IPS-20b (cell line): ENCODE data around the gene DRC3.

Experiments used
- H3K27ac ChIP-seq: one replicate; pipeline ENCODE4 v1.5.1; 2013; ENCODE audit warnings: low read length
- H3K27me3 ChIP-seq: 2 replicates; pipeline ENCODE4 v1.6.1; 2013; ENCODE audit warnings: mild to moderate bottlenecking, low read length, inconsistent platforms; ENCODE audit not compliant: insufficient read depth
- H3K36me3 ChIP-seq: 2 replicates; pipeline ENCODE4 v1.6.1; 2013; ENCODE audit warnings: low read depth, mild to moderate bottlenecking, inconsistent platforms, low read length, moderate library complexity; ENCODE audit not compliant: insufficient read depth
- H3K4me1 ChIP-seq: 2 replicates; pipeline ENCODE4 v1.6.1; 2013; ENCODE audit warnings: mild to moderate bottlenecking, control low read depth, inconsistent platforms, low read length, moderate library complexity; ENCODE audit not compliant: insufficient read depth
- H3K4me3 ChIP-seq: 2 replicates; pipeline ENCODE4 v1.5.1; 2013; ENCODE audit warnings: mild to moderate bottlenecking, low read length, inconsistent platforms
- H3K9ac ChIP-seq: 2 replicates; pipeline ENCODE4 v1.6.1; 2013; ENCODE audit warnings: low read depth, mild to moderate bottlenecking, inconsistent platforms, low read length, moderate library complexity
- H3K9me3 ChIP-seq: 2 replicates; pipeline ENCODE4 v1.6.1; 2013; ENCODE audit warnings: mild to moderate bottlenecking, low read depth, low read length, inconsistent platforms; ENCODE audit not compliant: insufficient read depth

Gene DRC3

GRCh38 chr17:18015593-18015992, 42.9 kb downstream of the DRC3 start:
- no peaks in the 10 kb centered on the region for H3K4me1 ChIP-seq
- peaks cover 4% of the 10 kb centered on the region; the same call in 1 of the 2 replicates for H3K36me3 ChIP-seq
- H3K4me3 ChIP-seq: no peak overlapping the region
- no peaks in the 10 kb centered on the region for H3K9me3 ChIP-seq
- H3K27me3 ChIP-seq: no peaks in the 10 kb centered on the region
- H3K27ac ChIP-seq: no peak overlapping the region
- no peak overlapping the region for H3K9ac ChIP-seq

DNA sequence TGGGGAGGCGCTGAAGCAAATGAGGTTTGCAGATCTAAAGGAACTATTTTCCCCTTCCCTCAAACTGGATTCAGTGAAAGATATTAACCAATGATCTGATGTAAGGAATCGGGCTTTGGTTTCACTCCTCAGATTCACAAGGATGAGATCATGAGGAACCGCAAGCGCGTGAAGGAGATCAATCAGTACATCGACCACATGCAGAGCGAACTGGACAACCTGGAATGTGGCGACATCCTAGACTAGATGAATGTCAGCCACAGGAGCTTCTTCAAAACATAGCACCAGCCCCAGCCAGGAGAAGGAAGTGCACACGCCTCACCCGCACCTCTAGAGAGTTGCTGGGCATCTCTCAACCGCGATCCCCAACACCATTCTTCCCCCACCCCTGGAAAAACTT, 43.8 kb downstream of the DRC3 start:
- H3K4me1 ChIP-seq: no peaks in the 10 kb centered on the region
- H3K27me3 ChIP-seq: no peaks in the 10 kb centered on the region
- no peak overlapping the region for H3K9ac ChIP-seq
- H3K36me3 ChIP-seq: peaks cover 4% of the 10 kb centered on the region; the same call in 1 of the 2 replicates
- no peaks in the 10 kb centered on the region for H3K9me3 ChIP-seq
- no peak overlapping the region for H3K27ac ChIP-seq
- no peak overlapping the region for H3K4me3 ChIP-seq

GRCh38 chr17:18017958-18018357, 45.3 kb downstream of the DRC3 start:
- H3K4me1 ChIP-seq: no peaks in the 10 kb centered on the region
- no peaks in the 10 kb centered on the region for H3K9me3 ChIP-seq
- no peaks in the 10 kb centered on the region for H3K27me3 ChIP-seq
- peaks cover 4% of the 10 kb centered on the region; the same call in 1 of the 2 replicates for H3K36me3 ChIP-seq
- no peak overlapping the region for H3K27ac ChIP-seq
- no peak overlapping the region for H3K9ac ChIP-seq
- H3K4me3 ChIP-seq: no peak overlapping the region

DNA sequence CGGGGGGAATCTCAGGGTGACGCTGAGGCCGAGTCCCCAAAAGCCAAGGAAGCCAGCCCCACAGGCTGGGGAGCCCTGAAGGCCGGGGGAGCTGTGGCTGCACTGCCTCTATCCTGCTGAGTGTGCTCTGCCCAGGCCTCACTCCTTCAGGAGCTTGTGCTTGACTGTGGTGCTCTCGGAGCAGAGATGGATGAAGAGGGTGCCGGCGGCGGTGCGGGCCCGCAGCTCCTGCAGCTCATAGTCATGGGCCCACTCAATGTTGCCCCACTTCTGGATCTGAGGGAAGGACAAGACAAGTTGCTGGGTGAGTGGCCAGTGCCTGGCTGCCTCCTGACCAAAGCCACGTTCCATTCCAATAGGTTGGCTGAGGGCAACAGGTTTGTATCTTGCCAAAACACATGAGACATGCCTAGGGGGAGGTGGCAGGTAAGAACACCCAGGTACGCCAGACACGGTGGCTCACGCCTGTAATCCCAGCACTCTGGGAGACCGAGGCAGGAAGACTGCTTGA, 45.8 kb downstream of the DRC3 start:
- no peak overlapping the region for H3K27ac ChIP-seq
- peaks cover 4% of the 10 kb centered on the region; the same call in 1 of the 2 replicates for H3K36me3 ChIP-seq
- H3K4me3 ChIP-seq: no peak overlapping the region

GRCh38 chr17:18019838-18020154, 47.1 kb downstream of the DRC3 start:
- H3K4me3 ChIP-seq: no peak overlapping the region
- H3K27me3 ChIP-seq: no peaks in the 10 kb centered on the region
- H3K36me3 ChIP-seq: peaks cover 4% of the 10 kb centered on the region; the same call in 1 of the 2 replicates
- H3K27ac ChIP-seq: no peak overlapping the region
- no peak overlapping the region for H3K9ac ChIP-seq
- H3K9me3 ChIP-seq: no peaks in the 10 kb centered on the region
- no peaks in the 10 kb centered on the region for H3K4me1 ChIP-seq

More for the DNA sequence above, 45.8 kb downstream of the DRC3 start:
- Histone ChIP-seq H3K9me3 (no peaks in the 10 kb centered on the region), H3K9ac (no peak overlapping the region), H3K27me3 (no peaks in the 10 kb centered on the region), H3K4me1 (no peaks in the 10 kb centered on the region)

DNA sequence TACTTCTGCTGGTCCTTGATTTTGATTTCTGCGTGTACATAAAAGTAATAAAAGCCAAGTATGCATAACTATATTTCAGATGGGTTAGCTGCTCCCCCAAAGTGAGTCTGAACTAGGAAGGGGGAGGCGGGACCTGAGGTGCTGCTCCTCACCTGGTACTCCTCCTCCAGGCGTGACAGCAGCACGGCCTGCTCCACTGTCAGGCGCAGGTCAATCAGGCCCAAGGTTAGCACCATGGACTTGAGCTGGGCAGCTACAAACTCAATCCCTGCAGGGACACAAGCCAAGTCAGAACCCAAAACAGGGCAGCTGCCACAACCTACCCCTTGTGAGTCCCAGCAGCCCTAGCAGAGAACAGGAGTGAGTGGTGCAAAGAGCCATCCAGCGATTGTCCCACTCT, 48.3 kb downstream of the DRC3 start:
- Histone ChIP-seq H3K9ac (no peak overlapping the region), H3K4me1 (no peaks in the 10 kb centered on the region), H3K9me3 (no peaks in the 10 kb centered on the region), H3K36me3 (peaks cover 4% of the 10 kb centered on the region; the same call in 1 of the 2 replicates), H3K4me3 (no peak overlapping the region), H3K27ac (no peak overlapping the region), H3K27me3 (no peaks in the 10 kb centered on the region)

GRCh38 chr17:18021372-18021771, 48.7 kb downstream of the DRC3 start:
- H3K4me1 ChIP-seq: no peaks in the 10 kb centered on the region
- H3K9me3 ChIP-seq: no peaks in the 10 kb centered on the region
- peaks cover 4% of the 10 kb centered on the region; the same call in 1 of the 2 replicates for H3K36me3 ChIP-seq
- no peak overlapping the region for H3K9ac ChIP-seq
- H3K27ac ChIP-seq: no peak overlapping the region
- no peak overlapping the region for H3K4me3 ChIP-seq
- H3K27me3 ChIP-seq: no peaks in the 10 kb centered on the region

GRCh38 chr17:18025241-18025944, 52.7 kb downstream of the DRC3 start:
- H3K9ac ChIP-seq: no peak overlapping the region
- no peaks in the 10 kb centered on the region for H3K27me3 ChIP-seq
- no peaks in the 10 kb centered on the region for H3K4me1 ChIP-seq
- H3K27ac ChIP-seq: no peak overlapping the region
- H3K36me3 ChIP-seq: no peaks in the 10 kb centered on the region
- no peak overlapping the region for H3K4me3 ChIP-seq
- no peaks in the 10 kb centered on the region for H3K9me3 ChIP-seq

DNA sequence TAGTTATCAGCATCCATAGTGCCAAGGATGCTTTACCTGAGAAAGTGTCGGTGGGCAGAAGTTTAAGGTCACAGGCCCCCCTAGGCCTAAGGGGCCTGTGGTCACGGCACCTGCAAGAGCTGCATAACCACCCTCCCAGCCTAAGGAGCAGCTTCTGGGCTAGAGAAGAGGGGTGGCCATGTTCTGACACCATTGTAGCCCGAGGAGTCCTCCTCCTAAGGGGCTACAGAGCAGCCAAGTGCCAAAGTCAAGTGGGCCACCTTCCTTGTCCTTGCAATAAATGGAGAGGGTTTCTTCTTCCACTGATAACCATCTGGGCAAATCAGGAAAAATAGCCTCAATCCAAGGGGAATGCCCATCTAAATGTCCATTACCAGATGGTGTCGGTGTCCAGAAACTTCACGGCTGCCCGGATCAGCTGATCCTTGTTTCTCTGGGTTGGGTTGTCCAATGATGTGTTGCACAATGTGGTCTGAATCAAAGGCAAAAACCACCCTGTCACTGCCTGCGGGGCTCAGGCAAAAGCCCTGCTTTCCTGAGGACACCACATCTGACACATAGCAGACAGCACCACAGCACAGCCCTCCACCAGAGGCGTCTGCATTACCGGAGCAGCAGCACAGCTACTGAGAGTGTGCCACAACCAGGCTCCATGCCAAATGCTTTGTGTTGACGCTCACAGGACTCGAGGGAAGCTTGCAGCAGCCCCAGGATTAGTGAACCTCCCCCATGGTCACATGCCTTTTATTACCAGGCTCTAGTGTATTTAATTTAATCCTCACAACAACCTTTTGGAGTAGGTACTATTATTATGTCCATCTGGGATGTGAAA, 53.5 kb downstream of the DRC3 start:
- Histone ChIP-seq H3K9ac (no peak overlapping the region), H3K4me3 (no peak overlapping the region), H3K36me3 (no peaks in the 10 kb centered on the region), H3K4me1 (no peaks in the 10 kb centered on the region), H3K27ac (no peak overlapping the region), H3K27me3 (no peaks in the 10 kb centered on the region), H3K9me3 (no peaks in the 10 kb centered on the region)

GRCh38 chr17:18027280-18027679, 54.6 kb downstream of the DRC3 start:
- Histone ChIP-seq H3K9me3 (no peaks in the 10 kb centered on the region), H3K4me1 (no peaks in the 10 kb centered on the region), H3K4me3 (no peak overlapping the region), H3K9ac (no peak overlapping the region), H3K27ac (no peak overlapping the region), H3K27me3 (no peaks in the 10 kb centered on the region), H3K36me3 (no peaks in the 10 kb centered on the region)

- Histone ChIP-seq H3K36me3 (no peaks in the 10 kb centered on the region), H3K27me3 (no peaks in the 10 kb centered on the region), H3K4me1 (no peaks in the 10 kb centered on the region), H3K9ac (no peak overlapping the region), H3K27ac (no peak overlapping the region), H3K4me3 (no peak overlapping the region), H3K9me3 (no peaks in the 10 kb centered on the region)
Observed at GRCh38 chr17:18028114-18028951, 55.7 kb downstream of the DRC3 start.
